Esophagus squamous epithelium (tissue), 4 donors: ENCODE data around the gene EIF1B.

ENCODE experiments used
- POLR2A ChIP-seq, 4 donors: fragments of 450-650 bp; IDR thresholded peaks; one replicate each; pipeline ENCODE4 v1.6.1; 2017; ENCODE audit warnings: antibody characterized with exemption in 4 of 4, mild to moderate bottlenecking in 4 of 4, moderate library complexity in 3 of 4
- TF ChIP-seq, protein P1 (sequence below), 6 experiments: fragments of 450-650 bp in 4 of 6; fragments of 200-600 bp in 2 of 6; sonication (generic) in 2 of 6; IDR thresholded peaks; one replicate each; pipeline ENCODE4 v1.5.1; 2016 to 2019; ENCODE audit warnings: antibody characterized with exemption in 6 of 6, mild to moderate bottlenecking in 4 of 6, moderate library complexity in 4 of 6

DNA sequence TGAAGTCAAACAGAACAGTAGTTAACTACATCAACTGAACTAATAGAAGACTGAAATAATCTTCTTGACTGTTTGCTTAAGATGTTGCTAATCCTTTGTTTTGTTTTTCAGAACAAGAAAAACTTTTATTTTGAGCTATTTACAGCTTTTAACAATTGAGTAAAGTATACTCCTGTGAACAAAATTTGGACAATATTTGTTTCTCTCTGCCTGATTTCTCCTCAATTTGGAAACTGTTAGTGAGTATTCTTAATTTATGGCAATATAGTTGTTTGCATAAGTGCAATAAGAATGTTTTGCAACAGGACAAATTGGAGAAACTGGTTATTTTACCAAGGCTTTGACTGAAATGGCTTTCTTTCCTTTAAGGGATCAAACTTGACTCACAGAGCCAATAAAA is 41.0 kb downstream of the EIF1B start:
- no peak for TF ChIP-seq POLR2A (IDR thresholded peaks at IDR 0.05)
- TF ChIP-seq, protein P1, sequence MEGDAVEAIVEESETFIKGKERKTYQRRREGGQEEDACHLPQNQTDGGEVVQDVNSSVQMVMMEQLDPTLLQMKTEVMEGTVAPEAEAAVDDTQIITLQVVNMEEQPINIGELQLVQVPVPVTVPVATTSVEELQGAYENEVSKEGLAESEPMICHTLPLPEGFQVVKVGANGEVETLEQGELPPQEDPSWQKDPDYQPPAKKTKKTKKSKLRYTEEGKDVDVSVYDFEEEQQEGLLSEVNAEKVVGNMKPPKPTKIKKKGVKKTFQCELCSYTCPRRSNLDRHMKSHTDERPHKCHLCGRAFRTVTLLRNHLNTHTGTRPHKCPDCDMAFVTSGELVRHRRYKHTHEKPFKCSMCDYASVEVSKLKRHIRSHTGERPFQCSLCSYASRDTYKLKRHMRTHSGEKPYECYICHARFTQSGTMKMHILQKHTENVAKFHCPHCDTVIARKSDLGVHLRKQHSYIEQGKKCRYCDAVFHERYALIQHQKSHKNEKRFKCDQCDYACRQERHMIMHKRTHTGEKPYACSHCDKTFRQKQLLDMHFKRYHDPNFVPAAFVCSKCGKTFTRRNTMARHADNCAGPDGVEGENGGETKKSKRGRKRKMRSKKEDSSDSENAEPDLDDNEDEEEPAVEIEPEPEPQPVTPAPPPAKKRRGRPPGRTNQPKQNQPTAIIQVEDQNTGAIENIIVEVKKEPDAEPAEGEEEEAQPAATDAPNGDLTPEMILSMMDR (IDR thresholded peaks at IDR 0.05): no peak
